ENCODE measurements around the gene ANKRD30B.
"Not testable (repeated sequence)": the region's sequence is repeated elsewhere in the genome, so short reads cannot be mapped to it uniquely, and the experiment has no call there.

Gene ANKRD30B

GRCh38 chr18:14855634-14856033, 107.7 kb downstream of the ANKRD30B start:
- not testable (repeated sequence) for DNase-seq (ENCODE audit: extremely low read depth in 1 of 2, low read depth in 1 of 2)

- not testable (repeated sequence) for DNase-seq (ENCODE audit: extremely low read depth in 1 of 2, low read depth in 1 of 2)
These were observed 108.3 kb downstream of the ANKRD30B start for GRCh38 chr18:14856256-14856655.

GRCh38 chr18:14858514-14858913, 110.5 kb downstream of the ANKRD30B start:
- not testable (repeated sequence) for DNase-seq (ENCODE audit: extremely low read depth in 1 of 2, low read depth in 1 of 2)

- DNase-seq (ENCODE audit: extremely low read depth in 1 of 2, low read depth in 1 of 2), result not testable (repeated sequence)
These were observed 112.0 kb downstream of the ANKRD30B start for GRCh38 chr18:14859995-14860394.

- not testable (repeated sequence) for DNase-seq (ENCODE audit: extremely low read depth in 1 of 2, low read depth in 1 of 2)
These were observed 118.5 kb downstream of the ANKRD30B start for GRCh38 chr18:14866426-14866825.

- not testable (repeated sequence) for DNase-seq (ENCODE audit: extremely low read depth in 1 of 2, low read depth in 1 of 2)
These were observed 120.0 kb downstream of the ANKRD30B start for GRCh38 chr18:14867988-14868387.

GRCh38 chr18:14868825-14869224, 120.9 kb downstream of the ANKRD30B start:
- not testable (repeated sequence) for DNase-seq (ENCODE audit: extremely low read depth in 1 of 2, low read depth in 1 of 2)

GRCh38 chr18:14878826-14879225, 130.9 kb downstream of the ANKRD30B start:
- not testable (repeated sequence) for DNase-seq (ENCODE audit: extremely low read depth in 1 of 2, low read depth in 1 of 2)

- DNase-seq (ENCODE audit: extremely low read depth in 1 of 2, low read depth in 1 of 2), result no peak
These were observed 152.5 kb downstream of the ANKRD30B start for GRCh38 chr18:14900435-14900834.
